ENCODE data around the gene RNF31. TPM values are rescaled to one million over a fixed set of nuclear protein-coding genes. Genes with fewer than 3 reads are reported as not detected.

The RNF31 gene
- total RNA-seq, 4 donors from 2014 or later: 19.0 to 38.9 (median 32.0) TPM

DNA sequence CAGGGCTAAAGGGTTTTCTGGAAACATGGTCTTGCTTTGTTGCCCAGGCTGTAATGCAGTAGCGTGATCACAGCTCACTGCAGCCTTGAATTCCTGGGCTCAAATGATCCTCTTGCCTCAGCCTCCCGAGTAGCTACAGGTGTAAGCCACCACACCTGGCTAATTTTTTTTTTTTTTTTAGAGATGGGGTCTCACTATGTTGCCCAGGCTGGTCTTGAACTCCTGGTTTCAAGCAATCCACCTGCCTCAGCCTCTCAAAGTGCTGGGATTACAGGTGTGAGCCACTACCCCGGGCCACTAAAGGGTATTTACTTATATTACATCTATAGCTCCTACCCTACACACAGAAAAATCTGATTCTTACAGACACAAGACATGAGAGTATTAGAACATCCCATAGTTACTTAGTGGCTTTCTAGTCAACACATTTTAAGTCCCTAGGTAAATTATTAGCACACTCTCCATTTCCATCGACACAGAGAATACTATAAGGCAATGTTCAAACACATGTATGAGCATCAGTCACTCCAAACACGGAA lies 38.9 kb upstream of the RNF31 start:
- no peak overlapping the region for H3K4me3 ChIP-seq
- H3K27ac ChIP-seq: peak overlapping the region in 1 of 4 donors; percentile 32
- ATAC-seq: peak; percentile 8
- WGBS, 2 donors (ENCODE audit: low coverage in 1 of 2): 17 to 39% methylated on average over 2 to 5 of the region's 5 CpGs
- peaks cover 0 to 11% of the 10 kb centered on the region in 2 donors for H3K36me3 ChIP-seq
- peaks cover 0 to 16% (median 0%) of the 10 kb centered on the region in 3 donors for H3K4me1 ChIP-seq
- TF ChIP-seq POLR2AphosphoS5 (IDR thresholded peaks at IDR 0.05) (no peak), EP300 (IDR thresholded peaks at IDR 0.05) (no peak), POLR2A (IDR thresholded peaks at IDR 0.05) (no peak)
- TF ChIP-seq, protein P1, sequence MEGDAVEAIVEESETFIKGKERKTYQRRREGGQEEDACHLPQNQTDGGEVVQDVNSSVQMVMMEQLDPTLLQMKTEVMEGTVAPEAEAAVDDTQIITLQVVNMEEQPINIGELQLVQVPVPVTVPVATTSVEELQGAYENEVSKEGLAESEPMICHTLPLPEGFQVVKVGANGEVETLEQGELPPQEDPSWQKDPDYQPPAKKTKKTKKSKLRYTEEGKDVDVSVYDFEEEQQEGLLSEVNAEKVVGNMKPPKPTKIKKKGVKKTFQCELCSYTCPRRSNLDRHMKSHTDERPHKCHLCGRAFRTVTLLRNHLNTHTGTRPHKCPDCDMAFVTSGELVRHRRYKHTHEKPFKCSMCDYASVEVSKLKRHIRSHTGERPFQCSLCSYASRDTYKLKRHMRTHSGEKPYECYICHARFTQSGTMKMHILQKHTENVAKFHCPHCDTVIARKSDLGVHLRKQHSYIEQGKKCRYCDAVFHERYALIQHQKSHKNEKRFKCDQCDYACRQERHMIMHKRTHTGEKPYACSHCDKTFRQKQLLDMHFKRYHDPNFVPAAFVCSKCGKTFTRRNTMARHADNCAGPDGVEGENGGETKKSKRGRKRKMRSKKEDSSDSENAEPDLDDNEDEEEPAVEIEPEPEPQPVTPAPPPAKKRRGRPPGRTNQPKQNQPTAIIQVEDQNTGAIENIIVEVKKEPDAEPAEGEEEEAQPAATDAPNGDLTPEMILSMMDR (IDR thresholded peaks at IDR 0.05): no peak
- H3K9me3 ChIP-seq: no peaks in the 10 kb centered on the region
- no peaks in the 10 kb centered on the region for H3K27me3 ChIP-seq

DNA sequence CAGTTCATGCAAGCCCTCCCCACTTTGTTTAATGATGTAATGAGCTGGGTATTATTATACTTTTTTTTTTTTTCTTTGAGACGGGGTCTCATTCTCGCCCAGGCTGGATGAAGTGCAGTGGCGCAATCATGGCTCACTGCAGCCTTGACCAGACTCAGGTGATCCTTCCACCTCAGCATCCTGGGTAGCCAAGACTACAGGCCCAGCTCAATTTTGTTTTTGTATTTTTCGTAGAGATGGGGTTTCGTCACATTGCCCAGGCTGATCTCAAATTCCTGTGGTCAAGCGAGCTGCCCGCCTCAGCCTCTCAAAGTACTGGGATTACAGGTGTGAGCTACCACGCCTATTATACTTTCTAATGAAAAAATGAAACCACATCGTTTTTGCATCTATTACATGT lies 37.2 kb upstream of the RNF31 start:
- ATAC-seq: no peak
- H3K4me1 ChIP-seq: peaks cover 0 to 18% (median 0%) of the 10 kb centered on the region in 3 donors
- 87% methylated on average over 6 to 9 of the region's 9 CpGs for WGBS, 2 donors (ENCODE audit: low coverage in 1 of 2)

DNA sequence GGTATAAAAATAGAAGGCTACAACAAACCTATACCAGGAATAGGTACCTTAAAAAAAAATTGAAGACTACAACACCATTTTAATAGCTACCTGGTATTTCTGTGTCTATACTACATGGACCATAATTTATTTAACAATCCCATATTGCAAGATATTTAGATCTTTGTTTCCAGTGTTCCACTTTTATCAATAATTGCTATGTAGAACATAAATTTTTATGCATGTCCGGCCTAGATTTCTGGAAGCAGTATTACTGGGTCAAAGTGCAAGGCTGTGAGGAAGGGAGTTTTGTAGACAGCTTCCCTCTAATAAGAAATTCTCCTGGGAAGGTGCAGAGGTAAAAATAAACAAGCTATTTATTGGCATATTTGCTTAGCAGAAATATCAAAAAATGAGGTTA lies 36.8 kb upstream of the RNF31 start:
- Histone ChIP-seq H3K4me3 (no peak overlapping the region), H3K9me3 (no peaks in the 10 kb centered on the region), H3K36me3 (no peaks in the 10 kb centered on the region), H3K4me1 (peaks cover 0 to 20% (median 1%) of the 10 kb centered on the region in 3 donors), H3K27ac (no peak overlapping the region), H3K27me3 (no peaks in the 10 kb centered on the region)
- 56 to 75% methylated on average over 1 of the region's 1 CpG for WGBS, 2 donors (ENCODE audit: low coverage in 1 of 2)
- no peak for ATAC-seq
- TF ChIP-seq EP300 (IDR thresholded peaks at IDR 0.05) (no peak), POLR2AphosphoS5 (IDR thresholded peaks at IDR 0.05) (no peak), POLR2A (IDR thresholded peaks at IDR 0.05) (no peak)

More for the DNA sequence above, 37.2 kb upstream of the RNF31 start:
- Histone ChIP-seq H3K9me3 (no peaks in the 10 kb centered on the region), H3K27me3 (no peaks in the 10 kb centered on the region), H3K4me3 (no peak overlapping the region), H3K36me3 (no peaks in the 10 kb centered on the region), H3K27ac (no peak overlapping the region)
- TF ChIP-seq, protein P1 (IDR thresholded peaks at IDR 0.05): no peak
- TF ChIP-seq POLR2A (IDR thresholded peaks at IDR 0.05) (no peak), POLR2AphosphoS5 (IDR thresholded peaks at IDR 0.05) (no peak), EP300 (IDR thresholded peaks at IDR 0.05) (no peak)

DNA sequence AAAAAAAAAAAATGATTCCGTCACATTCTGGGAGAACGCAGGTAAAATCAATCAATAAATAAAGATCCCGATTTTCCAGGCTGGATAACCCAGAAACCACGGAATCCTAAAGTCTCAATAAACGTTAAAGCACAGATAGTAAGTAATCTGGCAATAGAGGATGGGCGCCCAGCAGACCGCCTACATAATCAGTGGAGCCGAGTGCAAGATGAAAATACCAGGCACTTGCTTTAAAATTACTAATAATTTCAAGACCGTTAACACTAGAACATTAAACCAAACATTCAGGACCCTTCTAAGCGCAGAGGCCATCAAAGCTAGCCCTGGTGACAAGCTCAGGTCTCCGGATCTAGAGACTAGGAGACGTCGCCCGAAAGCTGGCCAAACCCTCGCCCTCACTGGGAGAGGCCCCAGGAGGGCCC lies 33.9 kb upstream of the RNF31 start:
- Histone ChIP-seq H3K36me3 (peaks cover 0 to 16% of the 10 kb centered on the region in 2 donors), H3K4me1 (peaks cover 0 to 39% (median 10%) of the 10 kb centered on the region in 3 donors), H3K9me3 (no peaks in the 10 kb centered on the region), H3K4me3 (peak overlapping the region; percentile 62 to 63), H3K27ac (peak overlapping the region; percentile 89 to 100 (median 98)), H3K27me3 (no peaks in the 10 kb centered on the region)
- WGBS, 2 donors (ENCODE audit: low coverage in 1 of 2): 8 to 20% methylated on average over 7 to 15 of the region's 15 CpGs
- TF ChIP-seq POLR2AphosphoS5 (IDR thresholded peaks at IDR 0.05): no peak
- TF ChIP-seq, protein P1 (IDR thresholded peaks at IDR 0.05): no peak
- no peak for TF ChIP-seq EP300 (IDR thresholded peaks at IDR 0.05)
- TF ChIP-seq POLR2A (IDR thresholded peaks at IDR 0.05): no peak
- ATAC-seq: no peak

DNA sequence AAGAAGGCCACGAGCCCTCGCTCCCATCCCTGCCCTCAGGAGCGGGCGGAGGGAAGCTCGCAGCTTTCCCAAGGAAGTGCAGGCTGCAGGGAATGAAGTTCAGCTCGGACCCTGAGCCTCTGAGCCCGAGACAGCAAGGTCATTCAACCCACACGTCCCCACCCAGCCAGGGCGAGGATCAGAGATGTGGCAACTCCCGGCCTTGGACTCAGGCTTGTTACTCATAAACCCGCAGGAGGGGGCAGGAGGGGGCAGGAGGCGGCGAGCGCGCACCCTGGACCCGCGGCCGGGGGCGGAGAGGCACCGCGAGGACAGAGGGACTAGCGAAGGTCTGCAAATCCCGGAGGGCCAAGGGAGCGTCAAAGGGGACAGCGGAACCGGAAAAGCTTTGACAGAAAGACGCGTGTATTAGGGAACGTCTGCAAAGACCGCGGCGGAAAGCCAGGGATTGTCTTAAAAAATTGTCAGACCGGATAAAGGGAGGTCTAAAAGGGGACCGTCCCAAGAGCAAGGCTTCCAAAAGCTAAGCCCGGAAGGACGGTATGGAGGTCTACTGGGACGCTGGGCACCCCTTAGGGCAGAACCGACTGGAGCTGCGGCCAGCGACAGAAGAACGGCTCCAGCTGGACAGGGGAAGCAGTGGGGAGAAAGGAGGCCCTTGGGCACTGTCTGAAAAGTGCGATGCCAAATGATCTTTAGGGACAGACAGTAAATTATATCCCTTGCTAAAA lies 33.3 kb upstream of the RNF31 start:
- H3K4me1 ChIP-seq: peaks cover 0 to 33% (median 10%) of the 10 kb centered on the region in 3 donors
- no peaks in the 10 kb centered on the region for H3K9me3 ChIP-seq
- peak; percentile 52 for ATAC-seq
- no peaks in the 10 kb centered on the region for H3K27me3 ChIP-seq
- peak overlapping the region; percentile 62 to 63 for H3K4me3 ChIP-seq
- H3K27ac ChIP-seq: peak overlapping the region; percentile 89 to 100 (median 98)
- WGBS, 2 donors (ENCODE audit: low coverage in 1 of 2): 0% methylated on average over 9 to 18 of the region's 42 CpGs
- H3K36me3 ChIP-seq: peaks cover 0 to 22% of the 10 kb centered on the region in 2 donors
- TF ChIP-seq, protein P1 (IDR thresholded peaks at IDR 0.05): peak in 1 of 4 experiments; percentile 3
- TF ChIP-seq POLR2AphosphoS5 (IDR thresholded peaks at IDR 0.05) (peak; percentile 67), POLR2A (IDR thresholded peaks at IDR 0.05) (peak; percentile 36 to 60), EP300 (IDR thresholded peaks at IDR 0.05) (no peak)

Measured in gastroesophageal sphincter (tissue), 4 donors.